DND-41 (cell line): ENCODE results near the gene TGFBR3L.

Experiments used
- ATAC-seq: fragments of 200-7000 bp; cut with Tn5 transposase; 3 replicates; pipeline ENCODE4 v1.9.1; 2021; ENCODE audit warnings: low read depth; ENCODE audit not compliant: insufficient read depth
- DNase-seq: peaks from one replicate; pipeline ENCODE4 v3.0.0-alpha.2; 2020
- H2AFZ ChIP-seq: 2 replicates; pipeline ENCODE4 v1.6.0; 2012; ENCODE audit warnings: low read depth, low read length
- H3K27ac ChIP-seq: 2 replicates; pipeline ENCODE4 v1.5.1; 2012; ENCODE audit warnings: low read length, inconsistent platforms
- H3K27me3 ChIP-seq: fragments of 200-600 bp; sonication (generic); 2 replicates; pipeline ENCODE4 v1.6.0; 2012; ENCODE audit warnings: low read length, mild to moderate bottlenecking, inconsistent platforms; ENCODE audit not compliant: insufficient read depth, poor library complexity
- H3K36me3 ChIP-seq: 2 replicates; pipeline ENCODE4 v1.5.1; 2012; ENCODE audit warnings: low read length, inconsistent platforms; ENCODE audit not compliant: insufficient read depth
- H3K4me1 ChIP-seq: 2 replicates; pipeline ENCODE4 v1.5.1; 2012; ENCODE audit warnings: mild to moderate bottlenecking, low read length; ENCODE audit not compliant: insufficient read depth
- H3K4me2 ChIP-seq: 2 replicates; pipeline ENCODE4 v1.6.0; 2012; ENCODE audit warnings: mild to moderate bottlenecking, moderate library complexity, low read length, inconsistent platforms; ENCODE audit not compliant: insufficient read depth
- H3K4me3 ChIP-seq, 2 experiments: fragments of 200-600 bp in 1 of 2; shearing (Covaris generic) in 1 of 2; 2 replicates each; pipeline ENCODE4 v1.5.1; 2012 to 2016; ENCODE audit warnings: inconsistent platforms in 2 of 2, low read length in 2 of 2, mild to moderate bottlenecking in 2 of 2, low read depth in 1 of 2, moderate library complexity in 1 of 2
- H3K79me2 ChIP-seq: 2 replicates; pipeline ENCODE4 v1.6.0; 2012; ENCODE audit warnings: low read length, inconsistent platforms; ENCODE audit not compliant: insufficient read depth
- H3K9ac ChIP-seq: 2 replicates; pipeline ENCODE4 v1.6.0; 2012; ENCODE audit warnings: low read depth, mild to moderate bottlenecking, inconsistent platforms, low read length, moderate library complexity
- H3K9me3 ChIP-seq: 2 replicates; pipeline ENCODE4 v1.5.1; 2012; ENCODE audit warnings: low read length, moderate library complexity, mild to moderate bottlenecking, inconsistent platforms; ENCODE audit not compliant: insufficient read depth, severe bottlenecking
- H4K20me1 ChIP-seq: 2 replicates; pipeline ENCODE4 v1.6.0; 2012; ENCODE audit warnings: low read length; ENCODE audit not compliant: insufficient read depth
- EZH2 ChIP-seq: IDR thresholded peaks from 3 replicates; pipeline ENCODE4 v1.6.1; 2012; ENCODE audit warnings: borderline replicate concordance, low read depth, mild to moderate bottlenecking, moderate library complexity, low read length, inconsistent platforms; ENCODE audit not compliant: severe bottlenecking
- TF ChIP-seq, protein P1 (sequence below): IDR thresholded peaks from 2 replicates; pipeline ENCODE4 v1.5.1; 2012; ENCODE audit warnings: borderline replicate concordance, low read length, moderate library complexity, mild to moderate bottlenecking; ENCODE audit not compliant: poor library complexity, severe bottlenecking; ENCODE audit errors: extremely low read depth

The TGFBR3L gene

DNA sequence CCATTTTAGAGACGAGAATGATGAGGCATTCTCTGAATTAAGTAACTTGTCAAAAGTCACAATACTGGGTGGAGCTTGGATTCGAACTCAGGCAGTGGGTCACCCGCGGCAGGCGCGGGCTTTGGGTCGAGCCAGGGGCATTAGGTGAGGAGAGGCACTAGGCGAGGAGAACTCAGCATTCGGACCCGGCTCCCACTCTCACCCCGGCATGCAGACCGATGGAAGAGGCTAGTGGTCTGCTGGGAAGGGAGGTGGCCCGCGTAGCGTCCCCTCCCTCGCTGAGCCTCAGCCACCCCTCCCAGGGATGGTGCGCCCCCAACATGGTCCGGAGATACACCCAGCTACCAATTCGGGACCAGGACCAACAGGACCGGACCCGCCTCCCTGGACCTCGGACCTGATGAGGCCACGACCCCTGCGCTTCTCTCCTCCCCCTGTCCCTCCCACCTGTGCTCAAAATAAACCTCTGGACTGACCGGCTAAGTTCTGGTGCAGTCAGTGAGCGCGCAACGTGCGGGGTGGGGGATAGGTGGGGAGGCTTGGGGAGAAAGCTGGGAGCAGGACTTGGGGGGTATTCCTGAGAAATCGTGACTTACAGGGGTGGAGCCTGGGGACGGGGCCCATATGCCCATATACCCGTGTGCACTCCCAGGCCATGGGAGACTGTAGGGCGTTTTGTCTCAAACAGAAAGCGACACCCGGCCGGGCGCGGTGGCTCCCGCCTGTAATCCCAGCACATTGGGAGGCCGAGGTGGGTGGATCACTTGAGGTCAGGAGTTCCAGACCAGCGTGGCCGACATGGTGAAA is 4.2 kb downstream of the TGFBR3L start:
- TF ChIP-seq, protein P1, sequence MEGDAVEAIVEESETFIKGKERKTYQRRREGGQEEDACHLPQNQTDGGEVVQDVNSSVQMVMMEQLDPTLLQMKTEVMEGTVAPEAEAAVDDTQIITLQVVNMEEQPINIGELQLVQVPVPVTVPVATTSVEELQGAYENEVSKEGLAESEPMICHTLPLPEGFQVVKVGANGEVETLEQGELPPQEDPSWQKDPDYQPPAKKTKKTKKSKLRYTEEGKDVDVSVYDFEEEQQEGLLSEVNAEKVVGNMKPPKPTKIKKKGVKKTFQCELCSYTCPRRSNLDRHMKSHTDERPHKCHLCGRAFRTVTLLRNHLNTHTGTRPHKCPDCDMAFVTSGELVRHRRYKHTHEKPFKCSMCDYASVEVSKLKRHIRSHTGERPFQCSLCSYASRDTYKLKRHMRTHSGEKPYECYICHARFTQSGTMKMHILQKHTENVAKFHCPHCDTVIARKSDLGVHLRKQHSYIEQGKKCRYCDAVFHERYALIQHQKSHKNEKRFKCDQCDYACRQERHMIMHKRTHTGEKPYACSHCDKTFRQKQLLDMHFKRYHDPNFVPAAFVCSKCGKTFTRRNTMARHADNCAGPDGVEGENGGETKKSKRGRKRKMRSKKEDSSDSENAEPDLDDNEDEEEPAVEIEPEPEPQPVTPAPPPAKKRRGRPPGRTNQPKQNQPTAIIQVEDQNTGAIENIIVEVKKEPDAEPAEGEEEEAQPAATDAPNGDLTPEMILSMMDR: no peak
- H3K27me3 ChIP-seq: peaks cover 12% of the 10 kb centered on the region

DNA sequence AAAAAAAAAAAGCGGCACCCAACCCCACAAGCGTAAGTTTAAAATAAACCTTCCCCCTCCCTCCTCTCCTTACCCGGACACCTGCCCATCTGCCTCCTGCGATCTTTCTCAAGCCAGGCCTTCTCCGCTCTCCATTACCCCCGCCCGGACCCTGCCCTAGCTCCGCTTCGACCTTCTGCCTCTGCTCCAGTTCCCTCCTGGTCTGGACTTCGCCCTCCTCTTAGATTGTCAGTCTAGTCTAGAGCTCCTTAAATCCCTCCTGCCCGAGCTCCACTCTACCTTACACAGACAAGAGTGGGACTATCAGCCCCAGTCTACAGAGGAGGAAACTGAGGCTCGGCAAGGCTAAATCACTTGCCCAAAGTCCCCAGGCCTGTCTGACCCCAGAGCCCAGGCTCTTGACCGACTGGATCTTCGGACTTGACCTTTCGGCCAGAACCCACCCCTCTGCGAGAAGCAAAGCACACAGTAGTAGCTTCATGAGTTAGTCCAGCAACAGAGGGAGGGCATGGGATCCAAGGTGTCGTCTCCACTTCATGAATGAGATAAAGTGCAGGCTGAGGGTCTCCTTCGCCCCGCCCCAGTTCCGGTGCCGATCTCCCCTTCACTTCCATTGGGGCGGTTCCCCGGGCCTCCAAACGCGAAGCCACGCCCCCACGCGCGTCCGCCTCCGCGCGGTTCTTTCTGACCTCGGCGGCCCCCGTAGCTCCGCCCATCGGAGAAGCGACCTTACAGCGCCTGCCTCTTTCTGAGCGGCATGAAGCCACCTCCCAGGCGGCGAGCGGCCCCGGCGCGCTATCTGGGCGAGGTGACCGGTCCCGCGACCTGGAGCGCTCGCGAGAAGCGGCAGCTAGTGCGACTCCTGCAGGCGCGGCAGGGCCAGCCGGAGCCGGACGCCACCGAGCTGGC is 5.2 kb downstream of the TGFBR3L start, which contains the start of gene SNAPC2:
Gene SNAPC2 (plus strand): TSS at position 729 of the 909 bp plus-strand sequence. CDS start 29 bp downstream, at position 758.
- Histone ChIP-seq H3K4me3 (peak within 1 kb of the TSS; percentile 53 to 94), H3K27ac (peak within 1 kb of the TSS; percentile 96), H3K4me2 (peak within 1 kb of the TSS; percentile 100), H3K27me3 (peaks cover 12% of the 10 kb centered on the region), H3K4me1 (peaks cover 38% of the 10 kb centered on the region), H3K9me3 (no peaks in the 10 kb centered on the region), H3K79me2 (peaks cover 8% of the 10 kb centered on the region), H2AFZ (peak within 1 kb of the TSS; percentile 99), H3K36me3 (peaks cover 27% of the 10 kb centered on the region), H4K20me1 (peaks cover 38% of the 10 kb centered on the region), H3K9ac (peak within 1 kb of the TSS; percentile 79)
- ATAC-seq (peak; percentile 81), DNase-seq (peak; percentile 99)
- no peak for TF ChIP-seq EZH2
- TF ChIP-seq, protein P1: peak; percentile 4

More for the DNA sequence above, 4.2 kb downstream of the TGFBR3L start:
- no peak overlapping the region for H3K27ac ChIP-seq
- H4K20me1 ChIP-seq: peaks cover 33% of the 10 kb centered on the region
- H3K9ac ChIP-seq: peak overlapping the region; percentile 79
- H3K9me3 ChIP-seq: no peaks in the 10 kb centered on the region
- DNase-seq (no peak), ATAC-seq (no peak)
- H2AFZ ChIP-seq: no peak overlapping the region
- peaks cover 19% of the 10 kb centered on the region for H3K36me3 ChIP-seq
- H3K4me3 ChIP-seq: no peak overlapping the region; a peak in 1 of 4 replicates
- 0 out of 2 replicates have a peak, but pooled peaks cover 2% of the 10 kb centered on the region for H3K79me2 ChIP-seq
- H3K4me1 ChIP-seq: peaks cover 34% of the 10 kb centered on the region
- peak overlapping the region; percentile 100 for H3K4me2 ChIP-seq

DNA sequence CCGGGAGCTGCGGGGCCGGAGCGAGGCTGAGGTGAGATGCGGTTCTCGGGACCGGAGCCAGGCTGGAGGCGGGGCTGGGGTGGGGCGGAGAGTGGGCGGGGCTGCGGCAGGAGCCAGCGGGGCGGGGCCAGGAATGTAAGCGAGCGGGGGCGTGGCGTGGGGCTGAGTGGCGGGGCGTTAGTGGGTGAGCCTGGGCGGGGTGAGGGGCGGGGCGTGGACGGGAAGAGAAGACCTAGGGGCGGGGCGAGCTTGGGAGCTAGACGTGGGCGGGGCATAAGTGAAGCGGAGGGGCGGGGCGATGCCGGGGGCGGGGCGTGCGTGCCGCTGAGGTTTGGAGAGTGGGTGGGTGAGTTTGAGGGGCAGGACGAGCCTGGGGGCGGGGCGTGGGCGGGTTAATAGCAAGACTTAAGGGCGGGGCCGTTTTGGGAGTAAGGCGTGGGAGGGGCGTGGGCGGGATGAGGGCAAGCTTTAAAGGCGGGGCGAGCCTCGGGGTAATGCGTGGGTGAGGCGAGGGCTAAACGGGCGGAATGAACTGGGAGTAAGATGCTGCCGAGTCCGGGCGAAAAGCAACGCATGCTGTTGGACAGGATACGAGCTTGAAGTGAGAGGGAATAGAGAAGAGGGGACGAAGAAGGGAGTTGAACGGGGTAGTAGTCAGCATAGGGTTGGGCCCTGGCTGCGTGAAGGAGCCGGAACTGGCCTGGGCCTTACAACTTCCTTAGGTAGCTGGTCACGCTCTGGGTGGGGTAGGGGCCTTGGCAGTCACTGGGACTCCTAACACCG is 6.1 kb downstream of the TGFBR3L start:
- ATAC-seq: peak; percentile 53
- Histone ChIP-seq H3K9me3 (no peaks in the 10 kb centered on the region), H3K27ac (peak overlapping the region; percentile 96), H3K79me2 (peaks cover 9% of the 10 kb centered on the region), H3K27me3 (peaks cover 7% of the 10 kb centered on the region), H3K4me1 (peaks cover 46% of the 10 kb centered on the region), H2AFZ (peak overlapping the region; percentile 93), H3K36me3 (peaks cover 27% of the 10 kb centered on the region), H3K4me2 (peak overlapping the region; percentile 100), H4K20me1 (peaks cover 33% of the 10 kb centered on the region), H3K9ac (peak overlapping the region; percentile 79), H3K4me3 (peak overlapping the region; percentile 53 to 94)
- TF ChIP-seq EZH2: no peak
- TF ChIP-seq, protein P1: no peak
- DNase-seq: peak; percentile 98
